IPS DF 6.9 (cell line): ENCODE results near the gene CEP162.
"Not testable (repeated sequence)": the region's sequence is repeated elsewhere in the genome, so short reads cannot be mapped to it uniquely, and the experiment has no call there.

Experiments used
- DNase-seq: peaks from one replicate; pipeline ENCODE4 v3.0.0-alpha.2; 2013; ENCODE audit warnings: low read depth, low spot score
- H3K27ac ChIP-seq: one replicate; pipeline ENCODE4 v1.5.1; 2013; ENCODE audit warnings: low read length, control low read depth
- H3K27me3 ChIP-seq: 2 replicates; pipeline ENCODE4 v1.6.1; 2013; ENCODE audit warnings: mild to moderate bottlenecking, low read length; ENCODE audit not compliant: control insufficient read depth, insufficient read depth
- H3K36me3 ChIP-seq: 2 replicates; pipeline ENCODE4 v1.6.1; 2013; ENCODE audit warnings: low read length; ENCODE audit not compliant: control insufficient read depth, insufficient read depth
- H3K4me1 ChIP-seq: 2 replicates; pipeline ENCODE4 v1.6.1; 2013; ENCODE audit warnings: low read length; ENCODE audit not compliant: control insufficient read depth, insufficient read depth
- H3K4me3 ChIP-seq: 2 replicates; pipeline ENCODE4 v1.5.1; 2013; ENCODE audit warnings: mild to moderate bottlenecking, low read length
- H3K9me3 ChIP-seq: 2 replicates; pipeline ENCODE4 v1.6.1; 2013; ENCODE audit warnings: low read length, inconsistent platforms; ENCODE audit not compliant: control insufficient read depth, insufficient read depth
- WGBS: extraction: QIAGEN DNeasy Blood & Tissue Kit; methylation state at CpG from one replicate; pipeline ENCODE4 v1.1.7; 2013; ENCODE audit warnings: mixed read lengths, missing lambda C conversion rate; ENCODE audit not compliant: insufficient read length, insufficient coverage; 5-methylcytosine and 5-hydroxymethylcytosine counted together

The CEP162 gene

DNA sequence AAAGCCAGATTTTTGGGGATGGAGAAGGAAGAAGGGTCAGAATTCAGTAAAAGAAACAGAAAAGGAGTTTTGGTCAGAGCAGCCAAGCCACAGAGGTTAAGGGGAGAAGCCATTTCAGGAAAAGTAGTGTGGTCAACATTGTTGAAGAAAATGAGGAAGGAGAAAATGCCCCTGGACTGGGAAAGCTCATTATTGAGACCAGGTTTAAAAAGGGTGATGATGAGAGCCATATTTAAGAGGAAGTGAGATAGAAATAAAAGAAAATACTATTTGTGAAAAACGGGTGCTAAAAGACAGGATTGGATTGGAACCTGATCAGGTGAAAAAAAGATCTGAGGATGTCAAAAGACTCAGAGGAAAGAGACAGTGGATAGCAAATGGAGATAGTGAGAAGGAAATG lies 75.8 kb downstream of the CEP162 start:
- DNase-seq, result no peak
- H3K27ac ChIP-seq, result no peak overlapping the region
- H3K9me3 ChIP-seq, result no peaks in the 10 kb centered on the region
- no CpG with 5 or more reads among the region's 1 CpG for WGBS
- no peaks in the 10 kb centered on the region for H3K4me1 ChIP-seq
- no peaks in the 10 kb centered on the region for H3K27me3 ChIP-seq
- no peak overlapping the region for H3K4me3 ChIP-seq
- no peaks in the 10 kb centered on the region for H3K36me3 ChIP-seq

- no CpG with 5 or more reads among the region's 1 CpG for WGBS
- no peaks in the 10 kb centered on the region for H3K4me1 ChIP-seq
- H3K4me3 ChIP-seq, result no peak overlapping the region
- no peaks in the 10 kb centered on the region for H3K27me3 ChIP-seq
- no peaks in the 10 kb centered on the region for H3K36me3 ChIP-seq
- no peak for DNase-seq
- no peak overlapping the region for H3K27ac ChIP-seq
- no peaks in the 10 kb centered on the region for H3K9me3 ChIP-seq
Observed at GRCh38 chr6:84150705-84151104, 76.7 kb downstream of the CEP162 start.

DNA sequence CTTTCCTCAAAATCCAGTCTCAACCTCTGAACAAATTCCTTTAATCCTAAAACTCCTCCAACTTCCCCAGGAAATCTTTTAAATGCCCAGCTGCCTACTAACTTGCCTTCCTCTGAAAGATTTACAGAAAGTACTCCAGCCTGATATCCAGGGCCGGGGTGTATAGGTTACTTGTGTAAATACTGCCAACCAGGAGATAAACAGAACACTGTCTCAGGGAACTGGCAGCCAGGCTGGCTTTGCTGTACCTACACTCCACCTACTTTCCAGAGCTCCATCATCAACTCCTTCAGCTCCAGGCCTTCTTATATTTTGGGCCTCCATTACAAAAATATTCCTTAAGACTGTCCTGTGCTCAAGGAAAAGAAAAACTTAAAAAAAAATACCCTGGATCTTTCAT lies 85.9 kb downstream of the CEP162 start:
- H3K27ac ChIP-seq, result no peak overlapping the region
- no peaks in the 10 kb centered on the region for H3K36me3 ChIP-seq
- no peaks in the 10 kb centered on the region for H3K27me3 ChIP-seq
- H3K4me1 ChIP-seq, result no peaks in the 10 kb centered on the region
- no CpG with 5 or more reads among the region's 1 CpG for WGBS
- H3K9me3 ChIP-seq, result no peaks in the 10 kb centered on the region
- no peak overlapping the region for H3K4me3 ChIP-seq
- DNase-seq, result no peak

GRCh38 chr6:84139311-84139710 lies 88.1 kb downstream of the CEP162 start:
- DNase-seq, result no peak
- no peaks in the 10 kb centered on the region for H3K36me3 ChIP-seq
- no peak overlapping the region for H3K4me3 ChIP-seq
- no peak overlapping the region for H3K27ac ChIP-seq
- no peaks in the 10 kb centered on the region for H3K27me3 ChIP-seq
- H3K9me3 ChIP-seq, result no peaks in the 10 kb centered on the region
- no peaks in the 10 kb centered on the region for H3K4me1 ChIP-seq

- WGBS, result no CpG with 5 or more reads among the region's 2 CpGs
- no peak for DNase-seq
- no peaks in the 10 kb centered on the region; the same call in 1 of the 2 replicates for H3K9me3 ChIP-seq
- no peak overlapping the region for H3K27ac ChIP-seq
- no peaks in the 10 kb centered on the region for H3K4me1 ChIP-seq
- H3K36me3 ChIP-seq, result peaks cover 6% of the 10 kb centered on the region; the same call in 1 of the 2 replicates
- no peaks in the 10 kb centered on the region for H3K27me3 ChIP-seq
- H3K4me3 ChIP-seq, result no peak overlapping the region
Observed at GRCh38 chr6:84137989-84138575, 89.4 kb downstream of the CEP162 start.

DNA sequence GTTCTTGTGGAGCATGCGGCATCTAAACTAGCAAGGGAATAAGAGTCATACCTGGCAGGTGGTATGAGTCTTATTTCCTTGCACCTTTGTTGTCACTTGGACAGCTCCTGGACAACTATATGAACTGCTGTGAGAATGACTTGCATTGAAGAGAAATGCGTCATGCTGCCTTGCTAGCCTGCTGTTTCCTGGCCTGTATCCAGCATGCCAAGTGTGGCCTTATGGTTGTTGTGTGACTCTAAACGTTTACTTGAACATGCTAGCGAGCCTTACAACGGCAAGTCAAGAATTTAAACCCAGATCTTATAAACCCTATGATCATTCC lies 90.4 kb downstream of the CEP162 start:
- no CpG with 5 or more reads among the region's 5 CpGs for WGBS

GRCh38 chr6:84136364-84137050 lies 90.9 kb downstream of the CEP162 start:
- H3K36me3 ChIP-seq, result peaks cover 6% of the 10 kb centered on the region; the same call in 1 of the 2 replicates
- H3K9me3 ChIP-seq, result no peaks in the 10 kb centered on the region; the same call in 1 of the 2 replicates
- H3K27ac ChIP-seq, result no peak overlapping the region
- H3K4me3 ChIP-seq, result no peak overlapping the region
- H3K4me1 ChIP-seq, result no peaks in the 10 kb centered on the region
- no peaks in the 10 kb centered on the region for H3K27me3 ChIP-seq
- DNase-seq, result no peak
- WGBS, result no CpG with 5 or more reads among the region's 4 CpGs

More for the DNA sequence above, 90.4 kb downstream of the CEP162 start:
- H3K4me3 ChIP-seq, result no peak overlapping the region
- peaks cover 6% of the 10 kb centered on the region; the same call in 1 of the 2 replicates for H3K36me3 ChIP-seq
- no peak for DNase-seq
- no peak overlapping the region for H3K27ac ChIP-seq
- no peaks in the 10 kb centered on the region; the same call in 1 of the 2 replicates for H3K9me3 ChIP-seq
- no peaks in the 10 kb centered on the region for H3K27me3 ChIP-seq
- no peaks in the 10 kb centered on the region for H3K4me1 ChIP-seq

DNA sequence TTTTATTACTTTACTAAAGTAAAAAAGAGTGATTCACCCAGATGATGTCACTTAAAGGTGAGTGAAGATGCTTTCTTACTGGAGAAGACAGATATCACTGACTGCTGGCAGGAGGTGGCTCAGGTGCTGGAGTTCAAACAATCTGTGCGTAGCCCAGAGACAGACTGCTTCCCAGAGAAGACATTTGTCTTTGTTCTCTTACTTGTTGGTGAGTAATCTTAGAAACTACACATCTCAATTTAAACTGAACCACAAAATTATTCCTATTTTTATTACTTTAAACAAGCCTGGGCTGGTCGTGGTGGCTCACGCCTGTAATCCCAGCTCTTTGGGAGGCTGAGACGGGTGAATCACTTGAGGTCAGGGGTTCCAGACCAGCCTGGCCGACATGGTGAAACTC lies 92.2 kb downstream of the CEP162 start:
- no peak overlapping the region for H3K4me3 ChIP-seq
- no CpG with 5 or more reads among the region's 5 CpGs for WGBS
- H3K36me3 ChIP-seq, result peaks cover 6% of the 10 kb centered on the region; the same call in 1 of the 2 replicates
- H3K27ac ChIP-seq, result no peak overlapping the region
- no peaks in the 10 kb centered on the region for H3K27me3 ChIP-seq
- H3K4me1 ChIP-seq, result no peaks in the 10 kb centered on the region
- no peak for DNase-seq
- no peaks in the 10 kb centered on the region; the same call in 1 of the 2 replicates for H3K9me3 ChIP-seq

GRCh38 chr6:84133385-84133784 lies 94.1 kb downstream of the CEP162 start:
- H3K36me3 ChIP-seq, H3K9me3 ChIP-seq, H3K4me1 ChIP-seq, DNase-seq, H3K27me3 ChIP-seq, H3K27ac ChIP-seq, H3K4me3 ChIP-seq: not testable (repeated sequence)
- no CpG with 5 or more reads among the region's 9 CpGs for WGBS

DNA sequence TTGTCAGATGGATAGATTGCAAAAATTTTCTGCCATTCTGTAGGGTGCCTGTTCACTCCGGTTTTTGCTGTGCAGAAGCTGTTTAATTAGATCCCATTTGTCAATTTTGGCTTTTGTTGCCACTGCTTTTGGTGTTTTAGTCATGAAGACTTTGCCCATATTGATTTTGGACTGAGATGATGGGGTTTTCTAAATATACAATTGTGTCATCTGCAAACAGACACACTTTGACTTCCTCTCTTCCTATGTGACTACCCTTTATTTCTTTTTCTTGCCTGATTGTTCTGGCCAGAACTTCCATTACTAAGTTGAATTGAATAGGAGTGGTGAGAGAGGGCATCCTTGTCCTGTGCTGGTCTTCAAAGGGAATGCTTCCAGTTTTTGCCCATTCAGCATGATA lies 97.9 kb downstream of the CEP162 start:
- not testable (repeated sequence) for DNase-seq, H3K9me3 ChIP-seq, H3K4me3 ChIP-seq, H3K36me3 ChIP-seq, H3K27me3 ChIP-seq, H3K27ac ChIP-seq, H3K4me1 ChIP-seq
- no CpG with 5 or more reads among the region's 1 CpG for WGBS

- no peak for DNase-seq
- Histone ChIP-seq H3K4me3 (no peak overlapping the region), H3K27ac (no peak overlapping the region), H3K4me1 (no peaks in the 10 kb centered on the region), H3K9me3 (no peaks in the 10 kb centered on the region), H3K27me3 (no peaks in the 10 kb centered on the region), H3K36me3 (no peaks in the 10 kb centered on the region)
- no CpG with 5 or more reads among the region's 2 CpGs for WGBS
Observed at GRCh38 chr6:84123186-84123585, 104.3 kb downstream of the CEP162 start.
